ENCODE data around the gene IFITM2. TPM values are rescaled to one million over a fixed set of nuclear protein-coding genes. Genes with fewer than 3 reads are reported as not detected.
"Not testable (repeated sequence)": the region's sequence is repeated elsewhere in the genome, so short reads cannot be mapped to it uniquely, and the experiment has no call there.

Gene IFITM2
- total RNA-seq, 1 experiment from 2014 or later = 4.2 TPM

DNA sequence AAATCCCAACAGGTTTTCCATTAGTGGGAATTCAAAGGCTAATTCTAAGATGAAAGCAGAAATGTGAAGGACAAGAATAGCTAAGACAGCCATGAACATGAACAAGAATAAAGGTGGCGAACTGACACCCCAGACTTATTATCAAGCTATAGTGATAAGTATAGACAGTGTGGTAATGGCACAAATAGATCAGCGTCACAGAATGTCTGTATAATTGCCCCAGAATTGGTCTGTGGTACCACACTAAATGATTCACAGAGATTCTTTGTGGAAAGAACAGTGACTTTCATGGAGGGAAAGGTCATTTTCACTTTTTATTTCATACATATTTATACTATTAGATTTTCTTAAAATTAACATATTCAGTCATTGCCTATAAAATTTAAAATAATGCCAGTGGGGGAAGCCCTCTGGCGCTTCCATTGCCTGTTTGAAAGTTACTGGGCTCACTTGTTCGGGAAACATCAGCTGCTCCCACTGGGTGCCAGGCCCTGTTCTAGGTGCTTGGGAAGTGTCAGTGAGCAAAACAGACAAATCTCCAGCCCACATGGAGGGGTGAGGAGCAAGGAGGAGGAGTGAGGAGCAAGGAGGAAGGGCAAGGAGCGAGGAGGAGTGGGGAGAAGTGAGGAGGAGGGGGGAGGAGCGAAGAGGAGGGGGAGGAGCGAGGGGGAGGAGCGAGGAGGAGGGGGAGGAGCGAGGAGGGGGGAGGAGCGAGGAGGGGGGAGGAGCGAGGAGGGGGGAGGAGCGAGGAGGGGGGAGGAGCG, 40.8 kb upstream of the IFITM2 start:
- no peak overlapping the region for H3K27ac ChIP-seq
- DNase-seq = peak in 1 of 2 experiments; percentile 19
- CTCF ChIA-PET = no interaction called here
- BruUV-seq (replicated peaks) = no TSS peak
- H3K79me2 ChIP-seq (ENCODE audit: low read depth) = no peaks in the 10 kb centered on the region
- intact Hi-C loops (cut with micrococcal nuclease; ENCODE audit: unreplicated experiment) = no loop called here
- no peaks in the 10 kb centered on the region for H4K20me1 ChIP-seq (ENCODE audit: insufficient read depth)
- no peaks in the 10 kb centered on the region for H3K36me3 ChIP-seq (ENCODE audit: low read depth)
- no peak overlapping the region for H3K4me2 ChIP-seq
- H3K27me3 ChIP-seq (ENCODE audit: insufficient read depth, low read depth) = no peaks in the 10 kb centered on the region
- no peaks in the 10 kb centered on the region for H3K9me2 ChIP-seq (ENCODE audit: insufficient read depth)
- no peak overlapping the region for H2AFZ ChIP-seq
- H3K9me3 ChIP-seq (ENCODE audit: insufficient read depth, low read depth) = no peaks in the 10 kb centered on the region
- H3F3A ChIP-seq (ENCODE audit: insufficient read depth, low read depth) = no peaks in the 10 kb centered on the region; the same call in 1 of the 2 replicates
- H3K4me3 ChIP-seq = no peak overlapping the region
- no peaks in the 10 kb centered on the region for H3K4me1 ChIP-seq (replicated peaks; ENCODE audit: insufficient read depth)
- POLR2A ChIA-PET (ENCODE audit: unreplicated experiment) = interaction anchor here (0.6 to 0.7 kb wide), 3 partner anchors 9 to 174 kb away, joined by 4 to 9 read pairs (median 8); partner anchors contain the start of gene RIC8A
- TF ChIP-seq EZH2 (IDR thresholded peaks at IDR 0.05; ENCODE audit: low read depth) = no peak
- TF ChIP-seq, protein P1, sequence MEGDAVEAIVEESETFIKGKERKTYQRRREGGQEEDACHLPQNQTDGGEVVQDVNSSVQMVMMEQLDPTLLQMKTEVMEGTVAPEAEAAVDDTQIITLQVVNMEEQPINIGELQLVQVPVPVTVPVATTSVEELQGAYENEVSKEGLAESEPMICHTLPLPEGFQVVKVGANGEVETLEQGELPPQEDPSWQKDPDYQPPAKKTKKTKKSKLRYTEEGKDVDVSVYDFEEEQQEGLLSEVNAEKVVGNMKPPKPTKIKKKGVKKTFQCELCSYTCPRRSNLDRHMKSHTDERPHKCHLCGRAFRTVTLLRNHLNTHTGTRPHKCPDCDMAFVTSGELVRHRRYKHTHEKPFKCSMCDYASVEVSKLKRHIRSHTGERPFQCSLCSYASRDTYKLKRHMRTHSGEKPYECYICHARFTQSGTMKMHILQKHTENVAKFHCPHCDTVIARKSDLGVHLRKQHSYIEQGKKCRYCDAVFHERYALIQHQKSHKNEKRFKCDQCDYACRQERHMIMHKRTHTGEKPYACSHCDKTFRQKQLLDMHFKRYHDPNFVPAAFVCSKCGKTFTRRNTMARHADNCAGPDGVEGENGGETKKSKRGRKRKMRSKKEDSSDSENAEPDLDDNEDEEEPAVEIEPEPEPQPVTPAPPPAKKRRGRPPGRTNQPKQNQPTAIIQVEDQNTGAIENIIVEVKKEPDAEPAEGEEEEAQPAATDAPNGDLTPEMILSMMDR (conservative IDR thresholded peaks at IDR 0.05) = no peak

DNA sequence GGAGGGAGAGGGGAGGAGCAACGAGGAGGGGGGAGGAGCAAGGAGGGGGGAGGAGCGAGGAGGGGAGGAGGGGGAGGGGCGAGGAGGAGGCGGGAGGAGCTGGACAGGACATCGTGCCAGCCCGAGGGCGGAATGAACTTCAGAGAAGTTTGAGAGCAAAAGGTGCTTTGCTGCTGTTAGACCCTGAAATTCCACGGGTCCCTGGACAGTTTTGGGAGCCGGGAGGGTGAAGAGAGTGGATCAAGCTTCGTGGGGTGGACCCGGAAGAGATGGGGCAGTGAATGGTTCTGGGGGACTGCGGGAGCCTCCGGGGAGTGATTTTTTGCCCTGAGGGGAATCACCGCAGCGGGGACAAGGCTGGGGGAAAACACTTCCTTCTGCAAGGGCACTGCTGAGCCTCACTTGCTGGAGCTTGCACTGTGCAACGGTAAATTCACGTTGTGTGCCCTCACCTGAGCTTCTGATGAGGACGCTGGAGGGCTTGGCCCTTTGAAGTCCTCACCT, 40.1 kb upstream of the IFITM2 start:
- H3K9me2 ChIP-seq (ENCODE audit: insufficient read depth) = no peaks in the 10 kb centered on the region
- peak overlapping the region; percentile 85 for H2AFZ ChIP-seq
- H3K4me1 ChIP-seq (replicated peaks; ENCODE audit: insufficient read depth) = no peaks in the 10 kb centered on the region
- TF ChIP-seq, protein P1 (conservative IDR thresholded peaks at IDR 0.05) = no peak
- DNase-seq = peak; percentile 39 to 58
- no peaks in the 10 kb centered on the region; the same call in 1 of the 2 replicates for H3F3A ChIP-seq (ENCODE audit: insufficient read depth, low read depth)
- CTCF ChIA-PET = no interaction called here
- no peaks in the 10 kb centered on the region for H3K79me2 ChIP-seq (ENCODE audit: low read depth)
- H3K27me3 ChIP-seq (ENCODE audit: insufficient read depth, low read depth) = no peaks in the 10 kb centered on the region
- no peaks in the 10 kb centered on the region for H3K36me3 ChIP-seq (ENCODE audit: low read depth)
- no peak overlapping the region for H3K27ac ChIP-seq
- POLR2A ChIA-PET (ENCODE audit: unreplicated experiment) = interaction anchor here (0.6 to 0.7 kb wide), 4 partner anchors 10 to 174 kb away, joined by 3 to 9 read pairs (median 6); partner anchors contain the start of gene RIC8A
- peak overlapping the region; percentile 61 for H3K4me3 ChIP-seq
- H3K4me2 ChIP-seq = peak overlapping the region; percentile 87
- no TSS peak for BruUV-seq (replicated peaks)
- intact Hi-C loops (cut with micrococcal nuclease; ENCODE audit: unreplicated experiment) = no loop called here
- no peaks in the 10 kb centered on the region for H4K20me1 ChIP-seq (ENCODE audit: insufficient read depth)
- no peaks in the 10 kb centered on the region for H3K9me3 ChIP-seq (ENCODE audit: insufficient read depth, low read depth)

DNA sequence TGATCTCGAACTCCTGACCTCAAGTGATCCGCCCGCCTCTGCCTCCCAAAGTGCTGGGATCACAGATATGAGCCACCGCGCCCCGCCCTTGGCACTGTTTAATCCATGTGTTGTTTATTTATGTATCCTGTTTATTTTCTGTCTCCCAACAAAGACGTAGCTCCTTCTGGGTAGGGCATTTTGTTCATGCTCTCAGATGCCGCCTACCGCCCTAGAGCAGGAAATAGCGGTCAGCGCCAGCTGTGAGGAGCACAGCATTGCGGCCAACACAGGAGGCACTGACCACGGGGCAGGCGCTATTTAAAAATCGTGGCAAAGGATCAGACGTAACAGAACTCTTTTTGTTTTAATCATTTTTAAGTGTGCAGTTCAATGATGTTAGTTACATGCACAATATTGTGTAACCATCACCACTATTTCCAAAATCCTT, 38.9 kb upstream of the IFITM2 start:
- H3K4me1 ChIP-seq (replicated peaks; ENCODE audit: insufficient read depth); H3K4me3 ChIP-seq; H3K9me2 ChIP-seq (ENCODE audit: insufficient read depth); BruUV-seq (replicated peaks); intact Hi-C loops (cut with micrococcal nuclease; ENCODE audit: unreplicated experiment); H3K9me3 ChIP-seq (ENCODE audit: insufficient read depth, low read depth); H3K4me2 ChIP-seq; H3K27me3 ChIP-seq (ENCODE audit: insufficient read depth, low read depth); H3K36me3 ChIP-seq (ENCODE audit: low read depth); CTCF ChIA-PET; H4K20me1 ChIP-seq (ENCODE audit: insufficient read depth); H3K79me2 ChIP-seq (ENCODE audit: low read depth); H2AFZ ChIP-seq; DNase-seq; H3F3A ChIP-seq (ENCODE audit: insufficient read depth, low read depth); H3K27ac ChIP-seq: not testable (repeated sequence)
- POLR2A ChIA-PET (ENCODE audit: unreplicated experiment) = interaction anchor here (0.6 kb wide), 2 partner anchors 61 to 224 kb away, joined by 4 read pairs; partner anchors contain the start of genes BET1L and RIC8A

Data from PC-9 (cell line).